ENCODE data around the gene THBS4.
A peak's percentile ranks its signal among the peaks of the same experiment; 100 is the strongest.
"Not testable (repeated sequence)": the region's sequence is repeated elsewhere in the genome, so short reads cannot be mapped to it uniquely, and the experiment has no call there.

THBS4 gene

GRCh38 chr5:80101993-80102392, 66.8 kb downstream of the THBS4 start:
- DNase-seq (ENCODE audit: insufficient read length, low spot score) (no peak), FAIRE-seq (no peak)
- TF ChIP-seq POLR2A (IDR thresholded peaks at IDR 0.05; ENCODE audit: low read depth, low read length), result no peak
- TF ChIP-seq TAF1 (IDR thresholded peaks at IDR 0.05; ENCODE audit: low read depth, low read length), result no peak
- no peak for TF ChIP-seq POU2F2 (IDR thresholded peaks at IDR 0.05; ENCODE audit: low read depth, low read length)
- TF ChIP-seq POLR2AphosphoS5 (IDR thresholded peaks at IDR 0.05; ENCODE audit: low read depth, low read length), result no peak
- no peak for TF ChIP-seq SPI1 (IDR thresholded peaks at IDR 0.05; ENCODE audit: low read depth, low read length)
- no peak for TF ChIP-seq PAX5 (IDR thresholded peaks at IDR 0.05; ENCODE audit: insufficient read depth, low read length, severe bottlenecking)

- TF ChIP-seq PAX5 (IDR thresholded peaks at IDR 0.05; ENCODE audit: insufficient read depth, low read length, severe bottlenecking) (no peak), POU2F2 (IDR thresholded peaks at IDR 0.05; ENCODE audit: low read depth, low read length) (no peak), POLR2A (IDR thresholded peaks at IDR 0.05; ENCODE audit: low read depth, low read length) (no peak), TAF1 (IDR thresholded peaks at IDR 0.05; ENCODE audit: low read depth, low read length) (no peak), POLR2AphosphoS5 (IDR thresholded peaks at IDR 0.05; ENCODE audit: low read depth, low read length) (no peak), SPI1 (IDR thresholded peaks at IDR 0.05; ENCODE audit: low read depth, low read length) (no peak)
- FAIRE-seq (no peak), DNase-seq (ENCODE audit: insufficient read length, low spot score) (no peak)
These were observed 68.2 kb downstream of the THBS4 start for GRCh38 chr5:80103371-80103770.

GRCh38 chr5:80105698-80106439, 70.7 kb downstream of the THBS4 start:
- FAIRE-seq (no peak), DNase-seq (ENCODE audit: insufficient read length, low spot score) (no peak)
- no peak for TF ChIP-seq POLR2A (IDR thresholded peaks at IDR 0.05; ENCODE audit: low read depth, low read length)
- no peak for TF ChIP-seq POLR2AphosphoS5 (IDR thresholded peaks at IDR 0.05; ENCODE audit: low read depth, low read length)
- TF ChIP-seq TAF1 (IDR thresholded peaks at IDR 0.05; ENCODE audit: low read depth, low read length), result no peak
- TF ChIP-seq POU2F2 (IDR thresholded peaks at IDR 0.05; ENCODE audit: low read depth, low read length), result no peak
- TF ChIP-seq PAX5 (IDR thresholded peaks at IDR 0.05; ENCODE audit: insufficient read depth, low read length, severe bottlenecking), result no peak

- DNase-seq (ENCODE audit: insufficient read length, low spot score), result no peak
- TF ChIP-seq POLR2AphosphoS5 (IDR thresholded peaks at IDR 0.05; ENCODE audit: low read depth, low read length) (no peak), PAX5 (IDR thresholded peaks at IDR 0.05; ENCODE audit: insufficient read depth, low read length, severe bottlenecking) (no peak)
- no peak for FAIRE-seq
These were observed 71.8 kb downstream of the THBS4 start for GRCh38 chr5:80106916-80107315.

GRCh38 chr5:80109646-80110478, 74.7 kb downstream of the THBS4 start:
- DNase-seq (ENCODE audit: insufficient read length, low spot score) (no peak), FAIRE-seq (peak; percentile 74)
- TF ChIP-seq PAX5 (IDR thresholded peaks at IDR 0.05; ENCODE audit: insufficient read depth, low read length, severe bottlenecking) (no peak), POLR2AphosphoS5 (IDR thresholded peaks at IDR 0.05; ENCODE audit: low read depth, low read length) (no peak), TAF1 (IDR thresholded peaks at IDR 0.05; ENCODE audit: low read depth, low read length) (no peak)

GRCh38 chr5:80111376-80111990, 76.3 kb downstream of the THBS4 start:
- FAIRE-seq; DNase-seq (ENCODE audit: insufficient read length, low spot score): not testable (repeated sequence)

- DNase-seq (ENCODE audit: insufficient read length, low spot score) (no peak), FAIRE-seq (no peak)
- TF ChIP-seq POLR2AphosphoS5 (IDR thresholded peaks at IDR 0.05; ENCODE audit: low read depth, low read length) (no peak), POU2F2 (IDR thresholded peaks at IDR 0.05; ENCODE audit: low read depth, low read length) (no peak), SPI1 (IDR thresholded peaks at IDR 0.05; ENCODE audit: low read depth, low read length) (no peak), PAX5 (IDR thresholded peaks at IDR 0.05; ENCODE audit: insufficient read depth, low read length, severe bottlenecking) (no peak), POLR2A (IDR thresholded peaks at IDR 0.05; ENCODE audit: low read depth, low read length) (no peak), TAF1 (IDR thresholded peaks at IDR 0.05; ENCODE audit: low read depth, low read length) (no peak)
These were observed 79.7 kb downstream of the THBS4 start for GRCh38 chr5:80114860-80115259.

GRCh38 chr5:80116000-80116399, 80.9 kb downstream of the THBS4 start:
- no peak for TF ChIP-seq POLR2A (IDR thresholded peaks at IDR 0.05; ENCODE audit: low read depth, low read length)
- TF ChIP-seq PAX5 (IDR thresholded peaks at IDR 0.05; ENCODE audit: insufficient read depth, low read length, severe bottlenecking), result no peak
- TF ChIP-seq POLR2AphosphoS5 (IDR thresholded peaks at IDR 0.05; ENCODE audit: low read depth, low read length), result no peak
- TF ChIP-seq POU2F2 (IDR thresholded peaks at IDR 0.05; ENCODE audit: low read depth, low read length), result no peak
- TF ChIP-seq SPI1 (IDR thresholded peaks at IDR 0.05; ENCODE audit: low read depth, low read length), result no peak
- TF ChIP-seq TAF1 (IDR thresholded peaks at IDR 0.05; ENCODE audit: low read depth, low read length), result no peak
- no peak for DNase-seq (ENCODE audit: insufficient read length, low spot score)
- no peak for FAIRE-seq

- FAIRE-seq, result no peak
- TF ChIP-seq SPI1 (IDR thresholded peaks at IDR 0.05; ENCODE audit: low read depth, low read length), result no peak
- no peak for TF ChIP-seq POLR2AphosphoS5 (IDR thresholded peaks at IDR 0.05; ENCODE audit: low read depth, low read length)
- TF ChIP-seq POLR2A (IDR thresholded peaks at IDR 0.05; ENCODE audit: low read depth, low read length), result no peak
- no peak for TF ChIP-seq POU2F2 (IDR thresholded peaks at IDR 0.05; ENCODE audit: low read depth, low read length)
- no peak for TF ChIP-seq TAF1 (IDR thresholded peaks at IDR 0.05; ENCODE audit: low read depth, low read length)
- no peak for TF ChIP-seq PAX5 (IDR thresholded peaks at IDR 0.05; ENCODE audit: insufficient read depth, low read length, severe bottlenecking)
These were observed 81.3 kb downstream of the THBS4 start for GRCh38 chr5:80116465-80116864.

More at GRCh38 chr5:80116465-80116864, 81.3 kb downstream of the THBS4 start:
- no peak for DNase-seq (ENCODE audit: insufficient read length, low spot score)
